ENCODE data around the gene PFKL.

DNA sequence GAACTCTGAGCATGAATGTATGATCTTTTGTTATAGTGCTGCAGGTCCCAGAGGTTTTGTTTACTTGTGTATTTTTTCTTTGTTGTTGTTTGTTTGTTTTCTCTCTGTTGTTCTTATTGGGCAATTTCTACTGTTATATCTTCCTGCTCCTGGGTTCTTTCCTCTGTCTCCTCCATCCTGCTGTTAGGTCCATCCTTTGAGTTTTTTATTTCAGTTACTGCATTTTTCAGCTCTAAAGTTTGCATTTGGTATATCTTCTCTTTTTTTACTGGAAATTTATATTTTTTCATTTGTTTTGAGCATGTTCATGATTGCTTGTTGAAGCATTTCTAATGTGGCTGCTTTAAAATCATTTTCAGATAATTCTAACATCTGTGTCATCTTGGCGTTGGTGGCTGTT lies 63.4 kb downstream of the PFKL start:
- TF ChIP-seq CTCF (IDR thresholded peaks at IDR 0.05) (no peak), POLR2A (IDR thresholded peaks at IDR 0.05) (no peak), EP300 (IDR thresholded peaks at IDR 0.05) (no peak)

Measured in tibial nerve (tissue), 4 donors.